A549 (cell line): ENCODE results near the gene CLCF1. TPM values are rescaled to one million over a fixed set of nuclear protein-coding genes. Genes with fewer than 3 reads are reported as not detected.

Experiments
- CBX8 ChIP-seq: fragments of 200-600 bp; sonication (generic); IDR thresholded peaks from 2 replicates; pipeline ENCODE4 v1.6.1; 2016
- CHD4 ChIP-seq: fragments of 200-600 bp; sonication (generic); IDR thresholded peaks from 2 replicates; pipeline ENCODE4 v1.6.1; 2016; ENCODE audit warnings: antibody characterized with exemption, mild to moderate bottlenecking, borderline replicate concordance
- EHF ChIP-seq: fragments of 250-450 bp; sonication (Bioruptor Pico); IDR thresholded peaks from 2 replicates; pipeline ENCODE4 v1.5.0; 2020; ENCODE audit warnings: mild to moderate bottlenecking
- EHMT2 ChIP-seq: fragments of 200-600 bp; sonication (generic); IDR thresholded peaks from 2 replicates; pipeline ENCODE4 v1.6.1; 2016; ENCODE audit warnings: antibody characterized with exemption, low read depth, mild to moderate bottlenecking, moderate library complexity
- FOSB ChIP-seq: fragments of 250-450 bp; sonication (Bioruptor Pico); IDR thresholded peaks from 2 replicates; pipeline ENCODE4 v1.5.0; 2020; ENCODE audit warnings: mild to moderate bottlenecking, moderate library complexity
- FOSL2 ChIP-seq, 2 experiments: fragments of 450-650 bp in 1 of 2; fragments of >200 bp in 1 of 2; sonication (Bioruptor Twin) in 1 of 2; formaldehyde crosslinking; IDR thresholded peaks; 2 replicates each; pipeline versions ENCODE4 v1.5.0 to v1.6.1; 2016 to 2020; ENCODE audit warnings: mild to moderate bottlenecking in 1 of 2, moderate library complexity in 1 of 2
- GATA3 ChIP-seq: IDR thresholded peaks from 2 replicates; pipeline ENCODE4 v1.6.1; 2012; ENCODE audit warnings: borderline replicate concordance
- HES2 ChIP-seq: fragments of >200 bp; sonication (Bioruptor Twin); formaldehyde crosslinking; IDR thresholded peaks from 2 replicates; pipeline ENCODE4 v1.6.1; 2016
- HOXB13 ChIP-seq: fragments of 250-450 bp; sonication (Bioruptor Pico); IDR thresholded peaks from 2 replicates; pipeline ENCODE4 v1.5.0; 2020; ENCODE audit warnings: low read depth, mild to moderate bottlenecking, moderate library complexity
- HOXB5 ChIP-seq: fragments of 250-450 bp; sonication (Bioruptor Pico); IDR thresholded peaks from 2 replicates; pipeline ENCODE4 v1.5.0; 2020; ENCODE audit warnings: mild to moderate bottlenecking, moderate library complexity
- MAFK ChIP-seq: fragments of 450-650 bp; IDR thresholded peaks from 2 replicates; pipeline ENCODE4 v1.6.1; 2014; ENCODE audit not compliant: partially characterized antibody
- MAZ ChIP-seq: fragments of 150-350 bp; IDR thresholded peaks from 2 replicates; pipeline ENCODE4 v1.6.1; 2014; ENCODE audit warnings: antibody characterized with exemption, low read depth, low read length, borderline replicate concordance
- MYC ChIP-seq: IDR thresholded peaks from 2 replicates; pipeline ENCODE4 v1.6.1; 2012; ENCODE audit warnings: mild to moderate bottlenecking, inconsistent platforms, low read length, improper control_type of control experiment, borderline replicate concordance
- NPAS2 ChIP-seq: fragments of 250-450 bp; sonication (Bioruptor Pico); IDR thresholded peaks from 2 replicates; pipeline ENCODE4 v1.8.0; 2022; ENCODE audit warnings: mild to moderate bottlenecking, moderate library complexity, borderline replicate concordance
- NR3C1 ChIP-seq: fragments of >200 bp; sonication (Bioruptor Twin); formaldehyde crosslinking; IDR thresholded peaks from 3 replicates; pipeline ENCODE4 v1.6.1; 2017
- REST ChIP-seq: fragments of 200-600 bp; sonication (generic); IDR thresholded peaks from 2 replicates; pipeline ENCODE4 v1.6.1; 2016; ENCODE audit warnings: antibody characterized with exemption, mild to moderate bottlenecking, moderate library complexity
- USF2 ChIP-seq: fragments of 450-650 bp; IDR thresholded peaks from 2 replicates; pipeline ENCODE4 v1.6.1; 2014; ENCODE audit warnings: antibody characterized with exemption
- ZFP36 ChIP-seq: fragments of 450-650 bp; IDR thresholded peaks from 2 replicates; pipeline ENCODE4 v1.6.1; 2014; ENCODE audit warnings: borderline replicate concordance; ENCODE audit not compliant: partially characterized antibody
- ZSCAN20 ChIP-seq: fragments of 250-450 bp; sonication (Bioruptor Pico); IDR thresholded peaks from 2 replicates; pipeline ENCODE4 v1.8.0; 2022; ENCODE audit warnings: mild to moderate bottlenecking, moderate library complexity
- polyA plus RNA-seq, 4 experiments: library from polyadenylated mRNA; depleted of rRNA in 3 of 4; stranded (reverse); fragments of >200 nt; fragmentation: RNase III in 1 of 4; extraction: RNeasy Plus Mini Kit Qiagen cat#74134 plus additional on column Dnase treatment in 1 of 4; gene quantifications; 2 replicates in 3 of 4; 3 replicates in 1 of 4; pipeline ENCODE4 v1.2.3, GENCODE V29; 2011 to 2017
- TF ChIP-seq, protein P1 (sequence below): fragments of 250-450 bp; sonication (Bioruptor Pico); IDR thresholded peaks from 2 replicates; pipeline ENCODE4 v1.5.0; 2021; ENCODE audit warnings: mild to moderate bottlenecking, moderate library complexity, borderline replicate concordance
- TF ChIP-seq, protein P2 (sequence below): fragments of 150-350 bp; IDR thresholded peaks from 2 replicates; pipeline ENCODE4 v1.6.1; 2014; ENCODE audit warnings: low read depth, mild to moderate bottlenecking, low read length

Gene CLCF1
- polyA plus RNA-seq, 2 of the 4 experiments (the other 2 are of a cell fraction), result 23.9 to 31.0 TPM

DNA sequence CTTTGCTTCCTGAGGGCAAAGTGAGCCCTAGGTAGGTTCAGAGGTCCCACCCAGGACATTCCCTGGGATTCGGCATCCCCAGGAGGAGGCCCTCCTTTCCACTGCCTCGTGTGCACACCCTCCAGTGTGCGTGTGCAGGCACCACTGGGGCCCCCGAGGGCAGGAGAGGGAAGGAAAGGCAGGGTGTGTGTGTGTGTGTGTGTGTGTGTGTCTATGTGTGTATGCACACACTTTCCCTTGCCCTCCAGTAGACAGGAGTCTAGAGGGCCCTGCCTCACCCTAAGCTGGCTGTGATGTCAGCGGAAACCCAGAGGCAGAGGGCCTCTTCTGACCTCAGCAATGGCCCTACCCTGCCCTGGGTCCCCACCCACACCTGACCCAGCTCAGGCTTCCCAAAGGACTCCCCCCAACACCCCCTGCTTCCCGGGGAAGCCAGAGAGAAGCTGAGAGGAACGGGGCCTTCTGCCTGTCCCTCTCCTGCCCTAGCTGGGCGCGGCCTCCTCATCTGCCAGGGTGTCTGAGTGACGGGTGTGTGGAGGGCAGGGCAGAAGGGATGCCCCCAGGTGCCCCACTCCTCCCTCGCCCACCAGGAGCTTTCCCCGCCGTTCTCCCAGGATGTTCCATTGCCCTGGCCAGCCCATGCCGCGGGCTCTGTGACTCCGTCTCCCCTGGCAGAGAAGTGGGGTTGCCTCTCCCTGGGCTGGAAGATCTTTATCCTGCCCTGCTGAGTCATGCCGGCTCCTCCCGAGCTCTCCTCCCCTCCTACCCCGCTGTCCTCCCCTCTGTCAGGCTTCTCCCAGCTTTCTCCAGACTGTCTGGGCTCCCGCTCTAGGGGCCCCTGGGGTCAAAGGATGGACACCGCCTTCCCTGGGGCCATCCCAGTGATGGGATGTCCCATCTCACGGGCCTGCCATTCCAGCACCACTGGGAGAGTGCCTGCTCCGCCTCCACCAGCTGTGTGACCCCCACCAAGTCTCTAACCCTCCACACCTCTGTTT lies 6.0 kb upstream of the CLCF1 start (continued):
- TF ChIP-seq EHF (CRISPR knock-in tag), result peak; percentile 92
- TF ChIP-seq GATA3, result peak; percentile 86
- TF ChIP-seq, protein P1, sequence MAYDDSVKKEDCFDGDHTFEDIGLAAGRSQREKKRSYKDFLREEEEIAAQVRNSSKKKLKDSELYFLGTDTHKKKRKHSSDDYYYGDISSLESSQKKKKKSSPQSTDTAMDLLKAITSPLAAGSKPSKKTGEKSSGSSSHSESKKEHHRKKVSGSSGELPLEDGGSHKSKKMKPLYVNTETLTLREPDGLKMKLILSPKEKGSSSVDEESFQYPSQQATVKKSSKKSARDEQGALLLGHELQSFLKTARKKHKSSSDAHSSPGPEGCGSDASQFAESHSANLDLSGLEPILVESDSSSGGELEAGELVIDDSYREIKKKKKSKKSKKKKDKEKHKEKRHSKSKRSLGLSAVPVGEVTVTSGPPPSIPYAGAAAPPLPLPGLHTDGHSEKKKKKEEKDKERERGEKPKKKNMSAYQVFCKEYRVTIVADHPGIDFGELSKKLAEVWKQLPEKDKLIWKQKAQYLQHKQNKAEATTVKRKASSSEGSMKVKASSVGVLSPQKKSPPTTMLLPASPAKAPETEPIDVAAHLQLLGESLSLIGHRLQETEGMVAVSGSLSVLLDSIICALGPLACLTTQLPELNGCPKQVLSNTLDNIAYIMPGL (CRISPR knock-in tag), result no peak
- TF ChIP-seq MAFK, result peak; percentile 94
- TF ChIP-seq HES2, result no peak
- TF ChIP-seq MYC, result no peak
- TF ChIP-seq REST, result no peak
- TF ChIP-seq ZFP36, result no peak
- TF ChIP-seq NR3C1, result no peak
- peak; percentile 42; the same call in 1 of the 2 replicates for TF ChIP-seq FOSB (CRISPR knock-in tag)
- 0 out of 2 replicates have a peak, but pooled peaks have one; percentile 41 for TF ChIP-seq FOSL2 (IDR thresholded peaks at IDR 0.05)
- peak; percentile 87 for TF ChIP-seq FOSL2 (CRISPR knock-in tag; IDR thresholded peaks at IDR 0.05)
- TF ChIP-seq HOXB13 (CRISPR knock-in tag), result peak; percentile 76
- no peak for TF ChIP-seq MAZ
- TF ChIP-seq, protein P2, sequence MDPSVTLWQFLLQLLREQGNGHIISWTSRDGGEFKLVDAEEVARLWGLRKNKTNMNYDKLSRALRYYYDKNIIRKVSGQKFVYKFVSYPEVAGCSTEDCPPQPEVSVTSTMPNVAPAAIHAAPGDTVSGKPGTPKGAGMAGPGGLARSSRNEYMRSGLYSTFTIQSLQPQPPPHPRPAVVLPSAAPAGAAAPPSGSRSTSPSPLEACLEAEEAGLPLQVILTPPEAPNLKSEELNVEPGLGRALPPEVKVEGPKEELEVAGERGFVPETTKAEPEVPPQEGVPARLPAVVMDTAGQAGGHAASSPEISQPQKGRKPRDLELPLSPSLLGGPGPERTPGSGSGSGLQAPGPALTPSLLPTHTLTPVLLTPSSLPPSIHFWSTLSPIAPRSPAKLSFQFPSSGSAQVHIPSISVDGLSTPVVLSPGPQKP, result no peak
- TF ChIP-seq ZSCAN20 (CRISPR knock-in tag), result no peak; the same call in 1 of the 2 replicates
- no peak for TF ChIP-seq CHD4
- TF ChIP-seq CBX8, result no peak
- TF ChIP-seq USF2, result no peak
- TF ChIP-seq HOXB5 (CRISPR knock-in tag), result peak; percentile 82; the same call in 1 of the 2 replicates
- no peak; the same call in 1 of the 2 replicates for TF ChIP-seq NPAS2 (CRISPR knock-in tag)
- TF ChIP-seq EHMT2, result no peak
